Measurements from ENCODE around the gene TOP1.

TOP1 gene

DNA sequence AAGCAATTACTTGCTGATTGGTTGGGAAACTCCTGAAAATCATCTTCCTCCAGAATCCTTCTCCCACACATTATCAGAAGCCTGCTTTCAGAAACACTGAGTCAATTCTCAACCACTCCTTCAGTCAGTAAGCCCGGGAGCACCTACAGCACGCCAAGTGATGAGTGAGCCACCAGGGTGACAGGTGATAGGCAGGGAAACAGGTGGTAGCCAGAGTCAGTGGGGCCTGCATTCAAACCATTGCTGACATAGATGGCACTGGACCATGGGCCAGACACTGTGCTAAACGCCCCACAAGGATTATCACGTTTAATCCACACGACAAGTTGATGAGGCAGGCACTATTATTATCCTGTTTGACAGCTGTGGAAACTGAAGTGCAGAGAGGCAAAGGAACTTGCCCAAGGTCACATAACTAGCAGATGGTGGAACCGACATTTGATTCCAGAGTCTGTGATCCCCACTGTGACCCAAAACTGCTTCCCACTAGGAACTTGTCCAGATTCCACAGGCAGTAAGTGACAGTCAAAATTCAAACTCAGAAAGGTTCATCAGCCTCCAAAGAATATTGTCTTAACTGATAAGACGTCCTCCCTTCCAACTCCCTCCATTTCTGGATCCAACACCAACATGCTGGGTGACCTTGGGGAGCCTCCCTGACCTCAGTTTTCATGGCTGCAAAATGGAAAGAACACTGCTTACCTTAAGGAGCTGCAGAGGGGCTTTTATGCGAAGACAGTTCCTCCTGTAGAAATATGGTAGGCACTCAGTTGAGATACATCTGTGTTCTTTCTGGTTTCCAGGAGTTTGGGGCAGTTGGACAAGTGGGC lies 23.9 kb upstream of the TOP1 start:
- DNase-seq, result peak; percentile 58 to 62

DNA sequence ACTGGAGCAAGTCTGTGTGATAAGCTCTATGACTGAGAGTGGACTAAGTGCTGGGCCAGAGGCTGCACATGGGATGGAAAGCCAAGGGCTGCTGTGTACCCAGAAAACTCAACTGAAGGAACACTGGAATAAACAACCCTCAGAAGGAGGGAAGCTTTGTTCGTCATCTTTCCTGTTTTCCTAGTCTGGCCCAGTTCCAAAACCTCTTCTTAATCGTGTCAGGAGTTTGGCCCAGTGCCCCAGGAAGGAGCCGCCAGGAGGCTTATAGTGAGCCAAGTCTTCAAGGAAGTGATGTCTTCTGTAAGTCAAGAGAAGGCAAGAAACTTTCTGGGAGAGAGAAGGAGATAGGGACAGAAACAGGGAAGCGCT lies 23.3 kb upstream of the TOP1 start:
- DNase-seq, result no peak

DNA sequence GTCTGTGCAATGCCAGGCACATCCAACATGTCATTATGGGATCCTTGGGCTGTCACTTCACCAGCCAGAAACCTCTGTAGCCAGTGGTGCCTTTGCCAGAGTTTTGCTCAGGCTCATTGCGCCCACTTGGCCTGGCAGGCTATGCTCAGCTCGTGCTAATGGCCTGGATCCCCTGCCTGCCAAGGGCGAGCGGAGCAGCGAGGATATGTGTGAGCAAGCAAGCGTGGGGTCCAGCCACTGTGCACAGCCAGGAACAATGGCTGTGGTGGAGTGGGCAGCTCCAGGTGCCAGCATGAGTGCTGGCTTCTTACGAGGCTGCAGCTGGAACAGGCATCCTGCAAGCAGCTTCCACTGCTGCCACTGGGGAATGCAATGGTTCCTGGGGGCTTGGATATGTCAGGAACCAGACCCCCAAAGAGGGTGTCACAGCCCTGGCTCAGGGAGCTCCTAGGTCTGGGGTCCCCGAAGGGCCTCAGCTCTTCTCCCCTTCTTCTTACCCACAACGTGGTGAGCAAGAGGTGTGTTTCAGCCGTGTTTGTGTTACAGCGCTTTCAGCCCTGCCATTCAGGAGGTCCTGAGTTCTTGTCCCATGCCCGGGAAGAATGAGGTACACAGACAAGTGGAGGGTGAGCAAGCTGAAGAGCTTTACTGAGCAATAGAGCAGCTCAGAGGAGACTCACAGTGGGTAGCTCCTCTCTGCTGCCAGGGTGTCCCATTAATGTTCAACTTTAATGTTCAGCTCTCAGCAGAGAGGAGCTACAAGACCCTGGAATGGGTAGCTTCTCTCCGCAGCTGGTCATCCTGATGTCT lies 22.3 kb upstream of the TOP1 start:
- no peak for DNase-seq

DNA sequence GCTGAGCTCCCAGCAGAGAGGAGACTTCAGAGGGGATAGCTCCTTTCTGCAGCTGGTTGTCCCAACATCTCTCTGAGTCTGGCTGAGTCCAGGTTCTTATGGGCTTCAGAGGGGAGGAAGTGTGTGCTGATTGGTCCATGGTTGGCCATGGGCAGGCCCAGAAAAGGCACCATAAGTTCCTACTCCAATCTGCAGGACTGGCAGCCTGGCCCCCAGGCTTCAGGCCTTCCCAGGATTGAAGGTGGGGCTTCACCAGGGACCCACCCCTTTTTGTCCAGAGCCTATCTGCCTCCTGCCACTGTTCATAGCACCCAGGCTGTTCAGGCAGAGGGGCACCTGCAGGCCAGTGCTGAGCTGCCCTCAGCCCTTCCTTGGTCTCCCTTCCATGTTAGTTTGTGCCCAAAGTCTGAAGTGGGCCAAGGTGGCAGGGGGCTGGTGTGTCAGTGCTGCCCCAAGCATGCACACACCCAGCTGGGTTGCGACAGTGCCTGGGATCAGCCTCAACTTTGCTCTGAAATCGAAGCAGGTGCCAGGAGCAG lies 21.6 kb upstream of the TOP1 start:
- no peak for DNase-seq

DNA sequence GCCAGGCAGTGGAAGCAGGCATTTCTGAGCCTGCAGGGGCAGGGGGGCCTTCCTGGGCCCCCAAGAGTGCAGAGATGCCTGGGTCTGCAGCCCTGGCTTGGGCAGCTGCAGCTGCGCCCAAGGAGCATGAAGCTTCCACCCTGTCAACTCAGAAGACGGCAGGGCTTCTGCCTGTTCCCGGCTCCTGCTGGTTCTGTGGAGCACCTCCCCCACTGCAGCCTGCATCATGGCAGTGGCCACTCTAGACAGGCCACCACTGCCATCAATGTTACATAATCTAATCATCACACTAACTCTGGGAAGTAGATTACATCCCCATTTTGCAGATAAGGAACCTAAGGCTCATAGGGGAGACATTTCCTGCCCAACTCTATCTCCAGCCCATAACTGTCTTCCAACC lies 21.1 kb upstream of the TOP1 start:
- no peak for DNase-seq

DNA sequence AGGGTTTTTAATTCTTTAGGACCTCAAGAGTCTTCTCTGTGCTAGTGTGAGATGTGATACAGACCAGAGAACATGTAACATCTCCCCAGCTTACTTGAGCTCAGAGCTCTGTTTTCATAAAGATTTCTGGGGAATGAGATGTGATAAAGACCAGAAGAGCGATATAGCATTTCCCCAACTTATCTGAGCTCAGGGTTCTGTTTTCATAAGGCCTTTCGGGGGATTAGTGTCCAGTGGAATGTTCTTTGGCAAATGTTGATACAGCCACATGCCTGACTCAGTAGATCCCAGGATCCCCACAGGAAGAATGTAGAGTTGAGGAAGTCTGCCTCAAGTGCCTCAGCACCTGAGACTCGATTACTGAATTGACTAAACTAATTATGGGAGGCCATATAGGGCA lies 18.7 kb upstream of the TOP1 start:
- DNase-seq, result no peak

DNA sequence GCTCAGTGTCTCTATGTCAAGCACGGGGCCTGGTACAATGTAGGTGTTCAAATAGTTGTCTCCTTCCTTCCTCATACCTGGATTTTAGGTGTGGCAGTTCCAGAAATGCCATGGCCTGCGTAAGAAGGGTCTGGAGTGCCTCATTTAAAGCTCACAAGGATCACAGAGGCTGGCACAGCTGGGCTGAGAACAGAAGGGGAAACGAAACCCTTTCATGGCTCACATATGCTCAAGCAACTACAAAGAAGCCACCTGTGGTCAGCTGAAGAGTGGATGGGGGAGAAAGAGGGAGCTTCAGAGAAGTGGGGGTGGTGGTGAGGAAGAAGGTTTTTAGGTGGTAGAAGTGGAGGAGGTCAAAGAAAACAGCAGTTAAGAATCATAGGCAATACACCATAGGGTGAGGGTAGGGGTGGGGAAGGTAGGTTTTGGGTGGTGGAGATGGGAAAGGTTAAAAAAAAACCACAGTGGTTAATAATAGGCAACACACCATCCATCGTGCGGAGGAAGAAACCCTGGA lies 17.0 kb upstream of the TOP1 start:
- DNase-seq, result peak in 1 of 2 experiments; percentile 37

DNA sequence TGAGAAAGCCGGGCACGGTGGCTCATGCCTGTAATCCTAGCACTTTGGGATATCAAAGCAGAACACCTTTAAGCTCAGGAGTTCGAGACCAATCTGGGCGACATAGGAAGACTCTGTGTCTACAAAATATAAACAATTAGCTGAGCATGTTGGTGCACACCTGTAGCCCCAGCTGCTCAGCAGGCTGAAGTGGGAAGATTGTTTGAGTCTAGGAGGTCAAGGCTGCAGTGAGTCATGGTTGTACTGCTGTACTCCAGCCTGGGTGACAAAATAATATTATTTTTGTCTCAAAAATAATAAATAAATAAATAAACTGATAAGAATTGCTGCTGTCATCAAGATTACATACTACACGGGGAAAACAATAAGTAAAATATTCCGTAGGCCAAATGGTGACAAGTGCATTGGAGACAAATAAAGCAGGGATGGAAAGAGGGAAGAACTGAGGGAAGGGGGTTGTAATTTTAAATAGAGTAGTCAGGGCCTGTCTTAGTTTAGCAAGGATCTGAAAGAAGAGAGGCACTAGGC lies 14.0 kb upstream of the TOP1 start:
- DNase-seq, result no peak

DNA sequence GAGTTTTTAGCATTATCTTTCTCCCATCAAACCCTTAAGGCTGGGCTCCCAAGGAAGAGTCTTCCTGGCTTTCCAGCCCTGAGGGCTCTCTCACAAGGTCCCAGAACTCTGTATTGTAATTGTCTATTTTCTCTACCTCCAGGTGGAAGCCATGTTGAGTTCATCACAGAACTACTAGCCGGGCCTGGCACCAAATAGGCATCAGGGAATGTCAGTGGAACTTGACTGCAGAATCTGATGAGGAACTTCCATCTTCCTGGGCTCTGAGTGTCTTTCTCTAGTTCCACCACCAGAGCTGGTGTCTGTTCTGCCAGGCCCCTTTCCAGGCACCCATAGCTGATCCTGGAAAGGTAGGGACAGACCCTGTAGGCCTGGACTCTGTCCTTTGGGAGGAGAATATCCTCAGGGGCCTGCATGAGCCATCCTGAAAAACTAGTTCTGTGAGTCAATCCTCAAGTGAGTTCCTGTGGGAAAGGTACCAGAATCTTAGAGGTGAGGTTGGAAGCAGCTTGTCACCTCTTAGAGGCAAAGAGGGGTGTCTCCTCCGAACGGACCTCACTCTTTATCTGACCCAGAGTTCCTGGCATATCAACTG lies 11.1 kb upstream of the TOP1 start:
- no peak for DNase-seq

DNA sequence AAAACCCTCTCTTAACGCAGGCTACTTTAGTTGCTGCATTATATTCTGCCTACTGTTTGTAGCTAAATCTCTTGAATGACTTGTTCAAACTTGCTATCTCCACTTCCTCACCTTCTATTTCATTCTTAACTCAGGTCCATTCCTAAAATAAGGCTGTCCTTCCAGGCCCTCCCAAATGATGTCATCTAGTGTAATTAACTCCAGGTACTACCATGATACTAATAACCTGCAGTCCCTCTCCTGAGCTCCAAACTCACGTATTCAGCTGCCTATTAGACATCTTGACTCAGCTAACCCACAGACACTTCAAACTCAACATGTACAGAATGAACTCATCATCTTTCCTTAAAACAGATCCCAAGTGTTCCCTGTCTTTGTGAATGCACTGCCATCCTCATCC lies 10.5 kb upstream of the TOP1 start:
- no peak for DNase-seq

DNA sequence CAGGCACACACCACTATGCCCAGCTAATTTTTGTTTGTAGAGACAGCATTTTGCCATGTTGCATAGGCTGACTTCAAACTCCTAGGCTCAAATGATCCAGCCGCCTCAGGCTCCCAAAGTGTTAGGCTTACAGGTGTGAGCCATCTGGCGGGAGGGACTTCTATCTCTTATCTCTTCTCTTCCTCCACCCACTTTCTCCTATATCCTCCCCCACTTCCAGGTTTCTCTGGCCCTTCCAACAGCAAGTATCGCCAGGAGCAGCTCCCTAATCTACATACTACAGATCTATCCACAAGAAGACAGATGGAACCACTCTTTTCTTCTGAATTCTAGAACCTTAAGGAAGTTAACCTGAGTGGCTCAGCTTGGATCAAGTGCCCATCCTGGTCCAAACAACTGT lies 5.1 kb upstream of the TOP1 start:
- no peak for DNase-seq

DNA sequence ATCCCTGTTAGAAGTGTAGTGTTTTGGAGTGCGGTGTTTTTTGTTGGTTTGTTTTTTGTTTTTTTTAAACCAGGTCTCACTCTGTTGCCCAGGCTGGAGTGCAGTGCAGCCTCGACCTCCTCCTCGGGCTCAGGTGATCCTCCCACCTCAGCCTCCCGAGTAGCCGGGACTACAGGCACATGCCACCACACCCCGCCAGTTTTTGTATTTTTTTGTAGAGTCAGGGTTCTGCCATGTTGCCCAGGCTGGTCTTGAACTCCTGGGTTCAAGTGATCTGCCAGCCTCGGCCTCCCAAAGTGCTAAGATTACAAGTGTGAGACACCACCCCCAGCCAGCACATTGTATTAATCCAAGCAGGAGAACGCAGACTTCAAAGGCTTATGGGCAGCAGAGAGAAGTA lies 1.3 kb upstream of the TOP1 start:
- no peak for DNase-seq

DNA sequence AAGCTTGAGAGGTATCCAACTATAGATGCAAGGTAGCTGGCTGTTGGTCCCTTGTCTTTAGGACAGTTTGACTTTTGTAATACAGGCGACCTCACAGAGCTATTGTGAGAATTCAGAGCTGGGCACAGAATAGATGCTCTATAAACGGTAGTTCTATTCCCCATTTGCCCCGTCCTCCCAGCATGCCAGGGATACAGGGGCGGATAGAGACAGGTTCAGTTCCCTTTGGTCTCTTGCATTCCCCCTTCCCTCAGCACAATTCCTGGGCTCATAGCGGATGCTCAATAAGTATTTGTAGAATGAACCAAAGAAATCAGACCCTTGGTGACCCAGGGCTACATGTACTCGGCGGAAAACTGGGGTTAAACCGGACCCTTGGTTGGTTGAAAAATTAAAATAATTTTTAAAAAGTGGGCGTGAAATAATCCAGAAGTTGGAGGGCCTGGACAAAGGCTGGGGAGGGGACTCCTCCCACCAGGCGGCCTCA lies 707 bp upstream of the TOP1 start:
- DNase-seq, result no peak

DNA sequence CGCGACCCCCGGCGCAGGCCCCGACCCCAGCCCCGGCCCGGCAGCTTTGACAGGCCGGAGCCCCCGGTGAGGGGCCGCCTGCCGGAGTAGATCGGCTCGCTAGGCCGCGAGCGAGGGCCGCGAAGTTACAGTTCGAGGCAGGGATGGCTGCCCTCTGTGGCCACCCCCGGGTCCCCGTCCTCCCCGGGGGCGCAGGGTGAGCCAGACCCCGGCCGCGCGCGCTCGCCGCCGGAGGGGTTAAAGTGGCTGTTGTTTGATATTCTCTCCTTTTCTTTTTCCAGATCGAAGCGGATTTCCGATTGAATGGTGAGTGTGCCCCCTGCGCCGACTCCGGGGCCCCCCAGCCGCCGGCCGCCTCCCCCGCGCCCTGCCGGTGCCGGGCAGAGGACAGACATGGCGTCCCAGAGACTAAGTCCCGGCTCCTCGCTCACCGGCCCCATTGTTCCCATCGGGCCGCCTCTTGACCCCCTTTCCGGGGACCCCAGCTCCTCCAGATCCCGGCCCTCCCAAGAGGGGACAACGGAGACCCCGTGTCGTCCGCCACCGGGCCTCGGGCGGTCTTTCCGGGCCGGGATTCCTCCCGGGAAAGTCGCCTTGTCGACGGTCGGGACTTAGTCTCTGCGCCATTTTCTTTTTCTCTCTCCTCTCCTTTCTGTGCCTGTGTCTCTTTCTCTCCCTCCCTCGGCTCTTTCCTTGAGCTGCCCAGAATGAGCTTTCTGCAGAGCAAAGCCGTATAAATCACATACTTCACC lies 704 bp downstream of the TOP1 start:
- peak; percentile 71 for DNase-seq

DNA sequence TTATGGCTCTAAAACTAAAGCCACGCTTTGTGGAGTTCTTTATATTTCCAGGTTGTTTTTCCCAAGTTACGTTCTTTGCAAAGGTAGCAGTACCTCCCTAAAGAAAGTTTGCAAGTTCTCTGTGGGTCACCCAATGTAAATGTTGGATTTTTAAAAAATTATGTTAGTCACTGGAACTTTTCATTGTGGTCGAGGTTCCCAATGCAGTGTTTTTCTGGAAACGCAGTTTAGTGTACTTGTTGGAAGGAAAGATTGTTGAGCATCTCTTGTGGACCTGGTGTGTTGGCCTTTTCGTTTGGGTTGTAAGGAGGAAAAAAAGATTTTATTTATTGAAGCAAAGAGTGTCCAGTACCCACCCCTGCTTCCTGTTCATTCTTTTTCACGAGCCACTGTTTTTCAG lies 1.4 kb downstream of the TOP1 start:
- DNase-seq, result no peak

DNA sequence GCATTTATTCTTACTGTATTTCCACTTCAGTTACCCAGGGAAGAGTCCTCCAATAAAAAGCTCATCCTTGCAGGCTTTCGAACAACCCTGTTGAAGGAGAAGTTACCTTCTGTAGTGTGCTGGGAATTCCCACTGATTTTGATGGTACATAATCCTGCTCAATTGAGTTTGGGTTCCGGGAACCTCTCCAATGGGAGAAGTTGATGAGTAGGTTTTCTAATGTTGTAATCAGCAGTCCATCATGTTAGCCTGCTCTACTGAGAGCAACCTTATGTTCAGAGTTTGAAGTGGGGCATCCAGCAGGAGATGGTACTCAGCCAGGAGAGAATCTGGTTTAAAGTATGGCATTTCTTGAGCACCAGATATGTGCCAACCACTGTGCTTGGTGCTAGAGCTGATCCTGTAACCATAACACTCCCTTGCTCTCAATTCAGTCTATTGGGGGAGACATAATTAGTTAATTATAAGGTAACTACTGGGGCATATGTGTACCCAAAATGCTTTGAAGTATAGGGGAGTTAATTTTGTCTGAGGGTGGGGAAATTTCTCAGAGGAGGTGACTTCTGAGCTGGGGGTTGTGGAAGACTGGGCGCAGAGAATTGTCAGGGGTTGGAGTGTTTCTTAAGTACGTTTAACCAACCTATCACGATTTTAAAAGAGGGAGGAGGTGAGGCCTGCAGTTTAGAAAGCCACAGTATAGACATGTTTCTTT lies 2.1 kb downstream of the TOP1 start:
- DNase-seq, result no peak

DNA sequence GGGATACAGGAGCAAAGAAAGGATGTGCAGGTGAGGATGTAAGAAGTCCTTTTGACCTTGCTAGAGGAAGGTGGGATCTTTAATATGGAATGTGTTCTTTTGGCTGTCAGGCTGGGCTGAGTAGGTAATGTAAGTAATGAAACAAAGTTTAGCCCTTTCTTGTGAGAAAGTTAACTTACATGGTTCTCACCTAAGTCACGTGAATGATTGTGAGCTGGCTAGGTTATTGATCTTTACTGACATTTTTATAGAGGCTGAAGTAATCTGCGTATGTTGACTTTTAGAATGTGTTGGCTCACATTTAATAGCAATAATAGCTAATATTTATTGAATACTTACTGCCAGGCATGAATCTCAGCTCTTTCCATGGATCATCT lies 2.6 kb downstream of the TOP1 start:
- no peak for DNase-seq

DNA sequence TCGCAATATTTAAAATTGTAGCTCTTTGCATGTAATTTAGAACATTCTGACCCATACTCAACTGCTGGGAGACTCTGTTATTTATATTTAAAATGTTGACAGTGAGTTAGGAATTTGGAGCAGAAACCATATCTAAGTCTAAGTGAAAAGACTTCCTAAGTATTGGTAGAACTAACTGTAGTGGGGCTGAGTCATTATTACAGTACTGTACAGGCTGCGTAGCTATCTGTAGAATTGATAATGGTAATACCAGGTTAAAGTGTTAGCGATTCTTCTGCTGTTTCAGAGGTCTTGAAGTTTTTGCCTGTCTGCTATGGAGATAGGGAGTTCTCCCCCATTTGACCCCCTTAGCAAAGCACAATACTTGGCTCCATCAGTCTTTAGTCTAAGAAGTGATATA lies 3.6 kb downstream of the TOP1 start:
- DNase-seq, result no peak

DNA sequence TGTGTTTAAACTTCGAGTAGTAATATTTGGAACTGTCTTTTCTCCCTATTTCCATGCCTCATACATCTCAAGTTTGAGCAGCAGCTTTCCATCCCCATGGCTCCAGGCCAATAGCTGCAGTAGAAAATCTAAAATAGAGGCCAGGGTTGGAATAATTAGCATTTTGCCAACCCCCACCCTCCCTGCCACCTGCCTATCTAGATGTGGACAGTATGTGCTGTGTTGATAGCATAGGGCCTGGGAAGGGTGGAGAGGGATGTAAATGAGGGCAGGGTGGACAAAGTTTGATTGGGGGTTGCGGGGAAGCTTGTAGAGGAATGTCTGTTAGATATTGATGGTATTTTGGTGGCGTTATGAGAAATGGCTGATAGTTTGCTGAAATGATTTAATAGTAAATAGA lies 5.6 kb downstream of the TOP1 start:
- DNase-seq, result no peak

DNA sequence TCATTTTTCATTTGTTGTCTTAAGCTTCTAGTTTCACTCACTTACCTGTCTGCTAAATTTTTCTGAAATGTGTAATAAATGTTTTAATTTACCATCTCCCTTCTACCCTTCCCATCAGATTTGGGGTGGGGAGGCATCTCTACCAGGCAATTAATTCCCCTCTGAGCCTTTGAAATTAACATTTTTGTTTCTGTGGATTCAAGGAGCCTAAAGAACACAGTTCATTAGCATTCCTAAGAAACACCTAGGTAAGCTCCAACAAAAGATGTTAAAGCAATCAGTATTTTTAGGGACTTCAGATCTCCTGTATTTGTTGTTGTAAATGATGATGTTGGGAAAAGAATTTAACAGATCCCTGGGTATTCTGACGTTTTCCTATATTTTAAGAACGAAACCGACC lies 6.6 kb downstream of the TOP1 start:
- no peak for DNase-seq

DNA sequence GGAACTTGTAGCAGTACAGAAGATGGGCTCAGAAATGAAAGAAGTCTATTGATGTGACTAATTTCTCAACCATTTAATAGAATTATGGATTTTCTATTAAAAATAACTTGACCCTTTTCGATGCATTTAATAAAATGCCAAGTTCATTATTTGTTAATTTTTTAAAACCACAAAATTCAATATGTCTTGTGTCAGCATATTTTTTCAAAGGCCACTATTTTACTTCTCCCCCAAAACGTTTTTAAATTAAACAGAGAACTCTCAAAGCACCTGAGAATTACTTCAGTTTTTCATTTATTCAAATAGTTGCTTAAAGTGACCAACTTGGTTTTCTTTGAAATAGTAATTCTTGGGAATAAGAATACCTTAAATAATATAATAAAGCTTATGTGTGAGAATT lies 8.6 kb downstream of the TOP1 start:
- DNase-seq, result no peak

Measured in activated T-cell treated with anti-CD3 and anti-CD28 coated beads, Interleukin-2, amount 50 U/mL, for 48 hours (primary cell).